Coronary artery (tissue), 2 donors: Measurements from ENCODE around the gene ATP1A1.

Source experiments
- DNase-seq: peaks from one replicate; pipeline ENCODE4 v3.0.0-alpha.2; 2017; ENCODE audit warnings: low spot score
- H3K27ac ChIP-seq, 2 donors: fragments of 200-600 bp; sonication (generic); one replicate each; pipeline ENCODE4 v1.5.1; 2016 to 2019
- H3K4me3 ChIP-seq: fragments of 200-600 bp; sonication (generic); 2 replicates; pipeline ENCODE4 v1.5.1; 2016; ENCODE audit warnings: mild to moderate bottlenecking, moderate library complexity
- TF ChIP-seq, protein P1 (sequence below): fragments of 200-600 bp; sonication (generic); IDR thresholded peaks from one replicate; pipeline ENCODE4 v1.5.1; 2019; ENCODE audit warnings: antibody characterized with exemption

The ATP1A1 gene

DNA sequence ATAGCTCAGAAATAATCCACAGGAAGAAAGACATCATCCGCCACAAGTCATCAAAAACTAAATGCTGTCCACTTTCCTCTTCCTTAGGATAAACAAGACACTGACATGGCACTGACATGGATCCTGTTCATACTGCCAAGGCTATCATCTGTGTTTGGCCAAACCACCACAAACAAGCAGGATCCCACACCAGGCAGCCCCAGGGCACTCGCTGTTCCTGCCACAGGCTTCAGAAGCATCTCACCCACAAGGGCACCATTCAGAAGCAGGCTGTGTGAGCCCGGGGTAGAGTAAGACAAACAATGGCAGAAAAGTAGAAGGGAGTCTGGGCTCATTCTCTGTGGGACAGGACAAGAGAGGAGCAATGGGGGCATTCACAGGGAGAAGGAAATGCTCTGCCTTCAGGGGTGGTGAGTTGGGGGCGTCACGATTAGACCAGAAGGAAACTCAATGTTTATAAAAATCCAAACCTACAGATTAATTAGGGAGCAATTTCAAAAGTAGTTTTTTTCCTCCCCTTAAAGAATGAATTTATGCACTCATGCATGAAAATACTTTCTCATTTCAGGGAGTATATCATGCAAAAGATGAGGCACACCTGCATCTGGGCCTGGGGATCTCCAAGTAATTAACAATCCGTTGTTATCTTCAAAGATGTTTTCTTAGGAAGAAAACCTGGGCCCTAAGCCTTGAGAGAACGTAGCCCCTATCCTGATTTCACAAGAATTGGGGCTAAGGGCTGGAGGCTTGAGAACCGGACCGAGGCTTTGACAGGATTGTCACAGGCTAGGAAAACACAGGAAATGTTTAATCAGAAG lies 43.3 kb upstream of the ATP1A1 start:
- Histone ChIP-seq H3K27ac (no peak overlapping the region), H3K4me3 (no peak overlapping the region)
- TF ChIP-seq, protein P1, sequence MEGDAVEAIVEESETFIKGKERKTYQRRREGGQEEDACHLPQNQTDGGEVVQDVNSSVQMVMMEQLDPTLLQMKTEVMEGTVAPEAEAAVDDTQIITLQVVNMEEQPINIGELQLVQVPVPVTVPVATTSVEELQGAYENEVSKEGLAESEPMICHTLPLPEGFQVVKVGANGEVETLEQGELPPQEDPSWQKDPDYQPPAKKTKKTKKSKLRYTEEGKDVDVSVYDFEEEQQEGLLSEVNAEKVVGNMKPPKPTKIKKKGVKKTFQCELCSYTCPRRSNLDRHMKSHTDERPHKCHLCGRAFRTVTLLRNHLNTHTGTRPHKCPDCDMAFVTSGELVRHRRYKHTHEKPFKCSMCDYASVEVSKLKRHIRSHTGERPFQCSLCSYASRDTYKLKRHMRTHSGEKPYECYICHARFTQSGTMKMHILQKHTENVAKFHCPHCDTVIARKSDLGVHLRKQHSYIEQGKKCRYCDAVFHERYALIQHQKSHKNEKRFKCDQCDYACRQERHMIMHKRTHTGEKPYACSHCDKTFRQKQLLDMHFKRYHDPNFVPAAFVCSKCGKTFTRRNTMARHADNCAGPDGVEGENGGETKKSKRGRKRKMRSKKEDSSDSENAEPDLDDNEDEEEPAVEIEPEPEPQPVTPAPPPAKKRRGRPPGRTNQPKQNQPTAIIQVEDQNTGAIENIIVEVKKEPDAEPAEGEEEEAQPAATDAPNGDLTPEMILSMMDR: no peak
- DNase-seq: no peak

DNA sequence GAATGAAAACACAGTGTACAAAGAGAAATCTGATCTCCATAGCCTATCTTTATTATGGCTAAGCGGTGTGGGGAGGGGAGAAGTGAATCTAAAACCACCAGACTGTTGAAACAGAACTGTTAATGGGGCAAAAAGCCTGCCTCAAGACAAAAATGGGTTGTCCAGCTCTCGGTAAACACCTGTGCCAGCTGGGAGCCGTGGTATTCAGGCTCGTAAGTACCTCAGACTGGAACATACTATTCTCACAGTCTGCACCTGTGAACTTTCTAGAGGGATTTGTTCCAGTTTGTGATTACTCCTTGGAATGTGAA lies 42.7 kb upstream of the ATP1A1 start:
- H3K27ac ChIP-seq: no peak overlapping the region
- DNase-seq: no peak
- no peak overlapping the region for H3K4me3 ChIP-seq
- TF ChIP-seq, protein P1: no peak

DNA sequence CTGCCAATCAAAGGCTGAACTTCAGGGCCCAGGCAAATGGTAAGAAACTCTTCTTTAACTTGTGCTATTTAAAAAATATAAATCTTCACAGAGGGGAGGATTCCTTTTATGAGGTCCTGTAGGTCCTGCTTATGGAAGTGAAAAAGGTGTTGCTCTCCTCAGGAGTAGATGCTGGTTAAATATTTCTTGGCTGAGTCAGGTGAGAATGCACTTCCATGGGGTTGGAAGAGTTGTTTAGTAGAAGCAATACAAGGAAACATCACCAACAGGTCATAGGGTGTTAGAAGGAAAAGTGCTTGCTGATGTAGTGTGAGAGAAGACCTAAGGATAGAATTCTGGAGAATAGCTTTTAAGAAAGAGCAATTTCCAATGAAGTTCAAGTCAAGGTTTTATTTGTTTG lies 42.2 kb upstream of the ATP1A1 start:
- no peak overlapping the region for H3K27ac ChIP-seq
- no peak overlapping the region for H3K4me3 ChIP-seq
- TF ChIP-seq, protein P1: no peak
- DNase-seq: no peak

DNA sequence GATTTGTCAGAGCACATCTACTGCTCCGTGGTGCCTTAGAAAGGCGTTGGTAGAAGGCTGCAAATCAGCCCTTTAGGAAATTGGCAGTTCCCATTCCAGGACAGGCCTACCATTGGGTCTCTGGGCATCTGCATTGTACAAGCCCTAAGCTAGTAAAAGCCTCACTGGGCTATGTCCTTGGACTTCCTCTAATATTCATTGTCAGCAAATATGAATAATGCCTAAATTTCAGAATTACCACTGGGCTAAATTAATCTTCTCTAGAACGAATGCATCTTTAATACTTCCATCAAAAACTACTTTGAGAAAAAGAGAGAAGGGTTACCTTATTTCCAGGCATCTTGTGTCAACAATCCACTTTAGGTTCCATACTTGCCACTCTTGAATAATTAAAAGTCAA lies 41.5 kb upstream of the ATP1A1 start:
- Histone ChIP-seq H3K4me3 (no peak overlapping the region), H3K27ac (no peak overlapping the region)
- TF ChIP-seq, protein P1: no peak
- DNase-seq: no peak

DNA sequence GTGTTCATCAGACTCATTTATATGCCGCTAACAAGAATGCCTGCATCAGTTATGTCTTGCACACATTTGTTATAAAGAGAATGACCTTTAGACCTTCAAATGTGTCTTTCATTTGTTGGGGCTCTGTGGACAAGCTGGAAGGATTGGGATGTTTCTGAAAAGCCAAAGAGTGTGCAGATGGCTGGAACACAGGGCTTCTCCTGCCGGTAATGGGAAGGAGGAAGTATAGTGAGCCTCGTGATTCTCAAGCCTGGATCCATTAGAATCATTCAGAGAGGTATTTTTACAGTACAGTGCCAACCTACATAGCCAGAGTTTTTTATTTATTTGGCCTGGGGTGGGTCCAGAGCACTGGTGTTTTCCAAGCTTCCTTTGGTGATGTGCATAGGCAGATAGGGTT lies 40.6 kb upstream of the ATP1A1 start:
- DNase-seq: no peak
- Histone ChIP-seq H3K4me3 (no peak overlapping the region), H3K27ac (no peak overlapping the region)
- TF ChIP-seq, protein P1: no peak

DNA sequence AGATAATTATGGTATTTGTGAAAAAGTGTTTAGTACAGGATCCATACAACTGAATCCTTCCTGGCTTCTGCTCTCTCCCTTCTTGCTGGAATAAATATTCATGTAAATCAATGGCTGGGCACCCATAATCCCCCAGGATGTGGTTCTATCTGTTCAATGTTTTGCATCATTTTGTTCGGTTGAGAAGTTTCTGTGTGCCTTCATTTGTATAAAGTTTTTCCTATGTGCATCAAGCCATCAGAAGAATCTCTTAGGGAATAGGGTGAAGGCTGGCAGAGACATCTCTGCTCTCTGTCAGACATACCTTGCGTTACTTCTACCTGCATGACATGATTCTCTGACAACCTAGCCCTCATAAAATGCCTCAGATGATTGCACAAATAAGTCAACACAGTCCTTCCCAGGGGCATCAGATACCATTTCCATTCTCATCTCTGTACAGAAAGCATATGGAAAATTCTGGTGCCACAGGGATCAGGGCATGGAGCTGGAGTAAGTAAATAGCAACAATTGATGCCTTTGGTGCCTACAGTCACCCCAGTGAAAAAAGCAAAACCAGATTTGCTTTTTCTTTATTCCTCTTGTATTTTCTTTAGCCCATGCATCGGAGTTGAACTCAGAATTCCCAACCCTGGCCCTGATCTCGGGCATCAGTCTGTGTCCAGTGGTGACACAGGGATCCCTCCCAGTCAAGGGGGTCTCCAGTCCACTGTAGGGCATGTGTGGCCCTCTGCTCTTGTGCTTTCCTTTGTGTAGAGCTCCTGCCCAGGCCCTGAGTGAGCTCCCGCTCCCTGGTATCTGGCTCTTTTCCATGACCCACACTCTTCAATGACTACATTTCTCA lies 39.7 kb upstream of the ATP1A1 start:
- TF ChIP-seq, protein P1: no peak
- DNase-seq: no peak
- H3K4me3 ChIP-seq: no peak overlapping the region
- no peak overlapping the region for H3K27ac ChIP-seq
